ENCODE data around the gene UROC1.

DNA sequence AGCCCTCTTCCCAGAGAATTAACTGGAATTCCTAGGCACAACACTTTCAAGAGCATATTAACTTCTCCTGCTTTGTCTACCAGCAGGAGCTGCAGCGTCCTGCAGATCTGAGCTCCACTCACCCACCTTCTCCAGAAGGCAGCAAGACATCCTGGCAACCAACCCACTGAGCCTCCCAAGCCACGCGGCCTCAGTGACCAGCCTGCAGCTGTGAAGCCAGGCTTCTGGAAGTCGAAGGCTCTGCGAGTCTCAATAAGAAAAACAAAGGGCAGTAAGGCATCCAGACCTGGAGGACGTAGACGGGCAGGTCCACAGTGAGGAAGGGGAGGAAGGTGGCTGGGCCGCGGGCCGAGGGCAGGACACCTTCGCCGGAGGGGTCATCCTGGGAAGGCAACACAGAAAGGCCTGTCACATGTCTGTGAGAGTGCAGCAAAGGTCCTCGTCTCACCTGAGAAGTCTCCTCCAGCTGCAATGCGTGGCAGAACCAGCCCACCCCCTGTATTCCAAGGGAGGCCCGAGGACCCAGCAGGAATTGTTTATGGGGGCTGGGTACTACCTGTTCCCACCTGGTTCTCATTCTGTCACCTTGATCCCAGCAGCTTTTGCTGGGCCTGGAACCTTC lies 78.1 kb downstream of the UROC1 start:
- TF ChIP-seq, protein P1, sequence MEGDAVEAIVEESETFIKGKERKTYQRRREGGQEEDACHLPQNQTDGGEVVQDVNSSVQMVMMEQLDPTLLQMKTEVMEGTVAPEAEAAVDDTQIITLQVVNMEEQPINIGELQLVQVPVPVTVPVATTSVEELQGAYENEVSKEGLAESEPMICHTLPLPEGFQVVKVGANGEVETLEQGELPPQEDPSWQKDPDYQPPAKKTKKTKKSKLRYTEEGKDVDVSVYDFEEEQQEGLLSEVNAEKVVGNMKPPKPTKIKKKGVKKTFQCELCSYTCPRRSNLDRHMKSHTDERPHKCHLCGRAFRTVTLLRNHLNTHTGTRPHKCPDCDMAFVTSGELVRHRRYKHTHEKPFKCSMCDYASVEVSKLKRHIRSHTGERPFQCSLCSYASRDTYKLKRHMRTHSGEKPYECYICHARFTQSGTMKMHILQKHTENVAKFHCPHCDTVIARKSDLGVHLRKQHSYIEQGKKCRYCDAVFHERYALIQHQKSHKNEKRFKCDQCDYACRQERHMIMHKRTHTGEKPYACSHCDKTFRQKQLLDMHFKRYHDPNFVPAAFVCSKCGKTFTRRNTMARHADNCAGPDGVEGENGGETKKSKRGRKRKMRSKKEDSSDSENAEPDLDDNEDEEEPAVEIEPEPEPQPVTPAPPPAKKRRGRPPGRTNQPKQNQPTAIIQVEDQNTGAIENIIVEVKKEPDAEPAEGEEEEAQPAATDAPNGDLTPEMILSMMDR (IDR thresholded peaks at IDR 0.05) = no peak
- no peak for TF ChIP-seq POLR2A (IDR thresholded peaks at IDR 0.05)

Data from body of pancreas (tissue), 4 donors.